Astrocyte (in vitro differentiated cells and primary cell): ENCODE measurements around the gene PXDN. TPM values are rescaled to one million over a fixed set of nuclear protein-coding genes. Genes with fewer than 3 reads are reported as not detected.

Experiments
- DNase-seq: peaks from one replicate; pipeline ENCODE4 v3.0.0-alpha.2; 2010; ENCODE audit warnings: low read depth
- FAIRE-seq: peaks from 2 replicates; lab custom pipeline; 2011; peaks lifted over from hg19 to GRCh38; lab: Jason Lieb, UNC
- H2AFZ ChIP-seq: 2 replicates; pipeline ENCODE4 v1.6.0; 2012; ENCODE audit warnings: low read depth, low read length, inconsistent platforms
- H3K27ac ChIP-seq: 2 replicates; pipeline ENCODE4 v1.5.1; 2011; ENCODE audit warnings: low read depth, low read length, inconsistent platforms
- H3K27me3 ChIP-seq: 2 replicates; pipeline ENCODE4 v1.6.0; 2011; ENCODE audit warnings: low read length, inconsistent platforms; ENCODE audit not compliant: insufficient read depth
- H3K36me3 ChIP-seq: 2 replicates; pipeline ENCODE4 v1.5.1; 2011; ENCODE audit warnings: low read length, inconsistent platforms; ENCODE audit not compliant: insufficient read depth
- H3K4me1 ChIP-seq: 2 replicates; pipeline ENCODE4 v1.5.1; 2011; ENCODE audit warnings: low read length, inconsistent platforms; ENCODE audit not compliant: insufficient read depth
- H3K4me2 ChIP-seq: 2 replicates; pipeline ENCODE4 v1.6.0; 2012; ENCODE audit warnings: low read length, inconsistent platforms
- H3K4me3 ChIP-seq: 2 replicates; pipeline ENCODE4 v1.5.1; 2011; ENCODE audit warnings: low read depth, mild to moderate bottlenecking, low read length, inconsistent platforms; ENCODE audit not compliant: insufficient read depth
- H3K79me2 ChIP-seq: 2 replicates; pipeline ENCODE4 v1.6.0; 2012; ENCODE audit warnings: mild to moderate bottlenecking, low read length, inconsistent platforms; ENCODE audit not compliant: insufficient read depth
- H3K9ac ChIP-seq: 2 replicates; pipeline ENCODE4 v1.6.0; 2012; ENCODE audit warnings: mild to moderate bottlenecking, low read length, inconsistent platforms
- H3K9me3 ChIP-seq: 2 replicates; pipeline ENCODE4 v1.5.1; 2012; ENCODE audit warnings: low read depth, mild to moderate bottlenecking, low read length, inconsistent platforms; ENCODE audit not compliant: insufficient read depth
- H4K20me1 ChIP-seq: 2 replicates; pipeline ENCODE4 v1.6.0; 2012; ENCODE audit warnings: low read length, inconsistent platforms; ENCODE audit not compliant: insufficient read depth
- H3K27ac Mint-ChIP-seq: one replicate; pipeline ENCODE4 v1.8.0; 2021; ENCODE audit warnings: mild to moderate bottlenecking, mixed read lengths; ENCODE audit not compliant: unreplicated experiment
- H3K27me3 Mint-ChIP-seq: one replicate; pipeline ENCODE4 v1.8.0; 2021; ENCODE audit warnings: low read depth, mixed read lengths; ENCODE audit not compliant: unreplicated experiment
- H3K36me3 Mint-ChIP-seq: one replicate; pipeline ENCODE4 v1.8.0; 2021; ENCODE audit warnings: low read depth, mixed read lengths; ENCODE audit not compliant: unreplicated experiment
- H3K4me1 Mint-ChIP-seq: one replicate; pipeline ENCODE4 v1.8.0; 2021; ENCODE audit warnings: low read depth, mixed read lengths; ENCODE audit not compliant: unreplicated experiment
- H3K4me3 Mint-ChIP-seq: one replicate; pipeline ENCODE4 v1.8.0; 2021; ENCODE audit warnings: mild to moderate bottlenecking, moderate library complexity, mixed read lengths; ENCODE audit not compliant: unreplicated experiment
- H3K9me3 Mint-ChIP-seq: one replicate; pipeline ENCODE4 v1.8.0; 2021; ENCODE audit warnings: mild to moderate bottlenecking, mixed read lengths; ENCODE audit not compliant: unreplicated experiment
- EZH2 ChIP-seq: IDR thresholded peaks from 2 replicates; pipeline ENCODE4 v1.6.1; 2012; ENCODE audit warnings: mild to moderate bottlenecking, low read length, inconsistent platforms; ENCODE audit not compliant: insufficient read depth
- total RNA-seq: library from RNA; stranded (reverse); gene quantifications from 2 replicates; pipeline ENCODE4 v1.2.1, GENCODE V29; 2021
- TF ChIP-seq, protein P1 (sequence below): IDR thresholded peaks from 2 replicates; pipeline ENCODE4 v1.5.1; 2011; ENCODE audit warnings: low read depth, mild to moderate bottlenecking, inconsistent platforms, low read length, moderate library complexity; ENCODE audit not compliant: insufficient read depth

The PXDN gene
- total RNA-seq, 1 donor from 2014 or later, result 417 TPM

DNA sequence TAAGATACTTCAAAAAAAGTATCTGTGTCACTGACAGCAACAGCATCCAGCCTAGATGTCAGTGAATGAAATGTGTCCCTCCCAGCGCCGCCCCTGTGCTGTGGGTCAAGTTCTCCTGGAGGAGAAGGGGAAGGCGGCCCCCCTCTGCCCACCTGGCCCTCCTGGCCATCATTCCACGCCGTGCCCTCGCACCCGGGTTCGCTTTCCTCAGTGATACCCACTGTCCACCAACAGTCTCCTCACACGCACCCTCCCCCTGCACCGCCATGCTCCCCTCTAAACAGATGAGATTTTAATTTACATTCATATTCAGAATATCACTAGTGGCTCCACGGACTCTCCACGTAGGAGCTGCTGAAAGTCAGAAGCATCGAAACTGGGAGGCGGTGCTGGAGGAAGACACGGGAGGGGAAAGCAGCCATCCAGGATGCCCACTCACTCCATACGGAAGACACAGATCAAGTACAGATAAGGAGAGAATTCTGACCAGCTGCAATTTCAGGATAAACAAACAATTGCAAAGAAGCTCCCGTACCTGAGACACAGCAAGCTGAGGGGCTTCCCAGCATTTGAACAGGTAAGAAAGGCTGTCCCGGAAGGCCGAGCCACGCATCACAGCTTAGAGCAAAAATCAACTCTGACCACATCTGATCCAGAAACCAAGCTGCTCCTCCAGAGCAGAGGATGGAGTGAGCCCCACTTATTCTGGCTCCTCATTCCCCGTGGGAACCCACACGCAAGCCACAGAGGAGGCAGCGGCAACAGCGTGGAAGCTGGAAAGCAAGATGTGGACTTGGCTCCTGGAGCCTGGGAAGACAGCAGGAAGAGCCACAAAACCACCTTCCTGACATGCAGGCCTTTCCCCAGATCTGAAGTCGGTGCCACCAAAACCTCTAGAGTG, 49.7 kb downstream of the PXDN start:
- Histone ChIP-seq H4K20me1 (peaks cover 75% of the 10 kb centered on the region), H3K36me3 (peaks cover 32% of the 10 kb centered on the region)
- FAIRE-seq, result no peak

DNA sequence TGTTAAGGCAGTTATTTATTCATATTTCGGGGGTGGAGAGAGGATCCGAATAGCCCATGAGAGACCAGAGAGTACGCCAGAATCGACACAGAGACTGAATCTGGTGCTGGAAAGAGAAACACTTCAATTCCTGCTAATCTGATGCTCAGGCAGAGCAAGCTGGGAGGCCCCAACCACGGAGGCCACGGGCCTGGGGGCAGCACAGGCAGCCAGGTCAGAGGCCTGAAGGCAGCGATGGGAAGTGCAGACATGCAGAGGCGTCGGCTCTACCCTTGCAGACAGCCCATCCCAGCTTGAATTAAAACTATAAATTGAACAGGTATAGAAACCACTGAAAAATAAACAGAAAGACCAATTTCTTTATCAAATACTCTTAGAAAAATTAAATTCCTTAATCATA, 50.6 kb downstream of the PXDN start:
- Histone ChIP-seq H3K4me1 (no peaks in the 10 kb centered on the region), H3K27ac (no peak overlapping the region), H3K4me2 (no peak overlapping the region), H3K36me3 (peaks cover 39% of the 10 kb centered on the region), H3K9ac (no peak overlapping the region), H3K27me3 (no peaks in the 10 kb centered on the region), H3K4me3 (no peak overlapping the region), H3K79me2 (peaks cover 80% of the 10 kb centered on the region), H2AFZ (no peak overlapping the region), H3K9me3 (no peaks in the 10 kb centered on the region), H4K20me1 (peaks cover 70% of the 10 kb centered on the region)
- H3K9me3 Mint-ChIP-seq, result no peaks in the 10 kb centered on the region
- H3K4me1 Mint-ChIP-seq, result peaks cover 19% of the 10 kb centered on the region
- no peak for TF ChIP-seq EZH2
- TF ChIP-seq, protein P1, sequence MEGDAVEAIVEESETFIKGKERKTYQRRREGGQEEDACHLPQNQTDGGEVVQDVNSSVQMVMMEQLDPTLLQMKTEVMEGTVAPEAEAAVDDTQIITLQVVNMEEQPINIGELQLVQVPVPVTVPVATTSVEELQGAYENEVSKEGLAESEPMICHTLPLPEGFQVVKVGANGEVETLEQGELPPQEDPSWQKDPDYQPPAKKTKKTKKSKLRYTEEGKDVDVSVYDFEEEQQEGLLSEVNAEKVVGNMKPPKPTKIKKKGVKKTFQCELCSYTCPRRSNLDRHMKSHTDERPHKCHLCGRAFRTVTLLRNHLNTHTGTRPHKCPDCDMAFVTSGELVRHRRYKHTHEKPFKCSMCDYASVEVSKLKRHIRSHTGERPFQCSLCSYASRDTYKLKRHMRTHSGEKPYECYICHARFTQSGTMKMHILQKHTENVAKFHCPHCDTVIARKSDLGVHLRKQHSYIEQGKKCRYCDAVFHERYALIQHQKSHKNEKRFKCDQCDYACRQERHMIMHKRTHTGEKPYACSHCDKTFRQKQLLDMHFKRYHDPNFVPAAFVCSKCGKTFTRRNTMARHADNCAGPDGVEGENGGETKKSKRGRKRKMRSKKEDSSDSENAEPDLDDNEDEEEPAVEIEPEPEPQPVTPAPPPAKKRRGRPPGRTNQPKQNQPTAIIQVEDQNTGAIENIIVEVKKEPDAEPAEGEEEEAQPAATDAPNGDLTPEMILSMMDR, result no peak
- DNase-seq (no peak), FAIRE-seq (no peak)
- H3K27ac Mint-ChIP-seq, result no peak overlapping the region
- H3K4me3 Mint-ChIP-seq, result no peak overlapping the region
- H3K27me3 Mint-ChIP-seq, result no peaks in the 10 kb centered on the region
- H3K36me3 Mint-ChIP-seq, result peaks cover 13% of the 10 kb centered on the region

More for the DNA sequence above, 49.7 kb downstream of the PXDN start:
- no peaks in the 10 kb centered on the region for H3K27me3 ChIP-seq
- no peaks in the 10 kb centered on the region for H3K4me1 ChIP-seq
- Mint-ChIP-seq H3K9me3 (no peaks in the 10 kb centered on the region), H3K27ac (no peak overlapping the region), H3K36me3 (peaks cover 7% of the 10 kb centered on the region), H3K4me1 (peaks cover 19% of the 10 kb centered on the region), H3K27me3 (no peaks in the 10 kb centered on the region), H3K4me3 (no peak overlapping the region)
- H2AFZ ChIP-seq, result no peak overlapping the region
- no peak overlapping the region for H3K27ac ChIP-seq
- H3K9ac ChIP-seq, result no peak overlapping the region
- no peaks in the 10 kb centered on the region for H3K9me3 ChIP-seq
- no peak overlapping the region for H3K4me3 ChIP-seq
- DNase-seq, result no peak
- no peak overlapping the region for H3K4me2 ChIP-seq
- TF ChIP-seq, protein P1, result no peak
- no peak for TF ChIP-seq EZH2
- H3K79me2 ChIP-seq, result peaks cover 86% of the 10 kb centered on the region

DNA sequence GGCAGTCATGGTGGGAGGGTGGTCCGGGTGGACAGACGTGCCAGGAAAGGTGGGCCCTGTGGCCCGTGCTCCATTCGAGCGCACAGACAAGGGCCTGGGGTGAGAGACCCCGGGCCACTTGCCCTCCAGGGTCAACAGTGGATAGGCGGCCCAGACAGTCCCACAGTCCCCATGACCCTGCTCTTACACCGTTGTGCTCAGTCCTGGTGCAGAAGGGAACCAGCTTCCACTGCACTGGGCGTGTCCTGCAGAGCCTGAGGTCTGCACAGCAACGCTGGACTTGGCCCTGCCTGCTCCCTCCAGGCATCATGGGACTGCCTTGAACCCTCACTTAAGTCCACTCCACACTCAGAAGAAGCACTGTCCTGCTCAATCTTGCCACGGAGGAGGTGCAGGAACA, 52.0 kb downstream of the PXDN start:
- Mint-ChIP-seq H3K4me1 (peaks cover 19% of the 10 kb centered on the region), H3K9me3 (no peaks in the 10 kb centered on the region), H3K27me3 (no peaks in the 10 kb centered on the region), H3K27ac (no peak overlapping the region), H3K4me3 (no peak overlapping the region), H3K36me3 (peaks cover 13% of the 10 kb centered on the region)
- peaks cover 49% of the 10 kb centered on the region for H3K36me3 ChIP-seq
- H2AFZ ChIP-seq, result no peak overlapping the region
- peaks cover 12% of the 10 kb centered on the region for H3K4me1 ChIP-seq
- H3K9ac ChIP-seq, result no peak overlapping the region
- H4K20me1 ChIP-seq, result peaks cover 56% of the 10 kb centered on the region
- TF ChIP-seq, protein P1, result no peak
- no peak for TF ChIP-seq EZH2
- H3K4me3 ChIP-seq, result no peak overlapping the region
- no peak for DNase-seq
- H3K27ac ChIP-seq, result no peak overlapping the region
- peaks cover 66% of the 10 kb centered on the region for H3K79me2 ChIP-seq
- H3K9me3 ChIP-seq, result no peaks in the 10 kb centered on the region
- no peak overlapping the region for H3K4me2 ChIP-seq
- H3K27me3 ChIP-seq, result no peaks in the 10 kb centered on the region
- FAIRE-seq, result no peak
